ENCODE data around the gene MAS1L.

Gene MAS1L

GRCh38 chr6:29519291-29520010 lies 31.7 kb upstream of the MAS1L start:
- Histone ChIP-seq H3K9me3 (ENCODE audit: severe bottlenecking) (peaks cover 6% of the 10 kb centered on the region), H3K27ac (no peak overlapping the region), H3K4me3 (ENCODE audit: low read depth, low read length) (no peak overlapping the region), H3K27me3 (ENCODE audit: insufficient read depth, low read depth, severe bottlenecking) (peaks cover 28% of the 10 kb centered on the region), H3K36me3 (no peaks in the 10 kb centered on the region)
- no peak for TF ChIP-seq CTCF (IDR thresholded peaks at IDR 0.05; ENCODE audit: low read depth, low read length)
- peak; percentile 4 for DNase-seq

GRCh38 chr6:29517728-29518440 lies 30.1 kb upstream of the MAS1L start:
- peak; percentile 2 for DNase-seq
- TF ChIP-seq CTCF (IDR thresholded peaks at IDR 0.05; ENCODE audit: low read depth, low read length) = no peak
- H3K4me3 ChIP-seq (ENCODE audit: low read depth, low read length) = no peak overlapping the region
- peaks cover 2% of the 10 kb centered on the region for H3K9me3 ChIP-seq (ENCODE audit: severe bottlenecking)
- peaks cover 24% of the 10 kb centered on the region for H3K27me3 ChIP-seq (ENCODE audit: insufficient read depth, low read depth, severe bottlenecking)
- no peaks in the 10 kb centered on the region for H3K36me3 ChIP-seq
- H3K27ac ChIP-seq = no peak overlapping the region

- Histone ChIP-seq H3K9me3 (ENCODE audit: severe bottlenecking) (no peaks in the 10 kb centered on the region), H3K27ac (no peak overlapping the region), H3K36me3 (no peaks in the 10 kb centered on the region), H3K4me3 (ENCODE audit: low read depth, low read length) (no peak overlapping the region), H3K27me3 (ENCODE audit: insufficient read depth, low read depth, severe bottlenecking) (peaks cover 18% of the 10 kb centered on the region)
- no peak for DNase-seq
- peak; percentile 58 for TF ChIP-seq CTCF (IDR thresholded peaks at IDR 0.05; ENCODE audit: low read depth, low read length)
Observed at GRCh38 chr6:29517245-29517644, 29.5 kb upstream of the MAS1L start.

GRCh38 chr6:29516108-29516507 lies 28.4 kb upstream of the MAS1L start:
- H3K4me3 ChIP-seq (ENCODE audit: low read depth, low read length) = no peak overlapping the region
- no peak overlapping the region for H3K27ac ChIP-seq
- H3K9me3 ChIP-seq (ENCODE audit: severe bottlenecking) = no peaks in the 10 kb centered on the region
- H3K36me3 ChIP-seq = no peaks in the 10 kb centered on the region
- no peak for DNase-seq
- no peak for TF ChIP-seq CTCF (IDR thresholded peaks at IDR 0.05; ENCODE audit: low read depth, low read length)
- H3K27me3 ChIP-seq (ENCODE audit: insufficient read depth, low read depth, severe bottlenecking) = peaks cover 16% of the 10 kb centered on the region

- H3K27me3 ChIP-seq (ENCODE audit: insufficient read depth, low read depth, severe bottlenecking) = peaks cover 7% of the 10 kb centered on the region
- H3K27ac ChIP-seq = no peak overlapping the region
- no peaks in the 10 kb centered on the region for H3K36me3 ChIP-seq
- H3K9me3 ChIP-seq (ENCODE audit: severe bottlenecking) = no peaks in the 10 kb centered on the region
- peak; percentile 4 for DNase-seq
- no peak overlapping the region for H3K4me3 ChIP-seq (ENCODE audit: low read depth, low read length)
- no peak for TF ChIP-seq CTCF (IDR thresholded peaks at IDR 0.05; ENCODE audit: low read depth, low read length)
Observed at GRCh38 chr6:29510746-29511300, 23.1 kb upstream of the MAS1L start.
